Heart left ventricle (tissue), 16 donors: Measurements from ENCODE around the gene RBBP8. TPM values are rescaled to one million over a fixed set of nuclear protein-coding genes. Genes with fewer than 3 reads are reported as not detected.

Source experiments
- ATAC-seq, 4 donors: fragments of 200-7000 bp; cut with Tn5 transposase; one replicate each; pipeline ENCODE4 v1.9.1; 2020 to 2022; ENCODE audit warnings: moderate library complexity in 4 of 4, mild to moderate bottlenecking in 3 of 4, moderate number of reproducible peaks in 1 of 4
- DNase-seq, 5 donors: peaks; one replicate each; pipeline ENCODE4 v3.0.0-alpha.2; 2020
- H3K27ac ChIP-seq, 12 donors: fragments of 200-600 bp; sonication (generic) in 4 of 12; one replicate each; pipeline versions ENCODE4 v1.5.0 to v1.8.0; 2016 to 2022; ENCODE audit warnings: mild to moderate bottlenecking in 2 of 12
- H3K27me3 ChIP-seq, 9 donors: fragments of 200-600 bp; sonication (generic) in 2 of 9; one replicate each; pipeline versions ENCODE4 v1.5.1 to v1.8.0; 2016 to 2022; ENCODE audit warnings: mild to moderate bottlenecking in 3 of 9
- H3K36me3 ChIP-seq, 9 donors: fragments of 200-600 bp; sonication (generic) in 2 of 9; one replicate each; pipeline versions ENCODE4 v1.5.0 to v1.8.0; 2018 to 2022; ENCODE audit warnings: mild to moderate bottlenecking in 2 of 9
- H3K4me1 ChIP-seq, 12 donors: fragments of 200-600 bp; sonication (generic) in 4 of 12; one replicate each; pipeline versions ENCODE4 v1.5.0 to v1.8.0; 2016 to 2022; ENCODE audit warnings: mild to moderate bottlenecking in 3 of 12
- H3K4me3 ChIP-seq, 12 donors: fragments of 200-600 bp; sonication (generic) in 4 of 12; one replicate each; pipeline versions ENCODE4 v1.5.0 to v1.8.0; 2017 to 2022; ENCODE audit warnings: mild to moderate bottlenecking in 9 of 12, moderate library complexity in 4 of 12
- H3K9me3 ChIP-seq, 12 donors: fragments of 200-600 bp; sonication (generic) in 4 of 12; one replicate each; pipeline versions ENCODE4 v1.5.0 to v1.8.0; 2016 to 2022; ENCODE audit warnings: mild to moderate bottlenecking in 1 of 12
- CTCF ChIP-seq, 12 donors: fragments of 200-600 bp; sonication (generic) in 4 of 12; IDR thresholded peaks; one replicate each; pipeline versions ENCODE4 v1.5.0 to v1.8.0; 2018 to 2022; ENCODE audit warnings: antibody characterized with exemption in 12 of 12, mild to moderate bottlenecking in 5 of 12
- POLR2A ChIP-seq, 2 donors: fragments of 450-650 bp; IDR thresholded peaks; one replicate each; pipeline ENCODE4 v1.6.1; 2017; ENCODE audit warnings: antibody characterized with exemption in 2 of 2, mild to moderate bottlenecking in 2 of 2, moderate library complexity in 2 of 2
- WGBS, 4 donors: extraction: QIAGEN DNeasy Blood & Tissue Kit in 2 of 4; methylation state at CpG; one replicate each; pipeline versions ENCODE4 v1.1.5 to v1.1.7; 2013 to 2018; 5-methylcytosine and 5-hydroxymethylcytosine counted together
- intact Hi-C, 10 donors: fragments of 100-400 bp; cut with DNase I; formaldehyde crosslinking; loops; one replicate each; pipeline versions ENCODE4 v1.11.1 to v1.14.2; 2022
- polyA plus RNA-seq, 2 donors: library from polyadenylated mRNA; stranded (reverse); fragments of 200-250 nt; gene quantifications; one replicate each; pipeline ENCODE4 v1.2.3, GENCODE V29; 2013
- total RNA-seq, 9 donors: library from RNA; depleted of rRNA in 2 of 9; stranded (reverse); fragments of >200 nt in 2 of 9; fragmentation: NEBNext Ultra II Directional in 3 of 9; extraction: Animal tissue kit (Norgen Biotek cat#: 25700) in 3 of 9; gene quantifications; one replicate each; pipeline versions ENCODE4 v1.1.0 to v1.2.4, GENCODE V29; 2016 to 2023
- donor health status: ischemic (EF 13 %, LVEDD 7.1; RV severe dilation, severe dysfunction).
- donor health status: healthy with polysubstance abuse.
- donor health status: DM: no; HTN: yes; CAD: no.
- donor health status: DM: no; HTN: no; CAD: no.
- donor health status: ischemic (EF 25% LVEDD 6.9; RV normal size, moderate dysfunction).
- donor health status: ischemic (EF 25% LVEDD 5.7; RV mildly dilated, moderate dysfunction).
- donor health status: healthy.
- donor health status: DM: yes; HTN: yes; CAD: no.
- donor health status: ischemic (EF 35%, LVEDD 5.7; RV mildly dilated, moderate dysfunction).
- donor health status: nonischemic (EF 11% LVEDD 7.7; RV severe dilation, severe dysfunction).
- donor health status: DM: yes; HTN: yes; CAD: no.
- donor health status: PGD.
- donor health status: ischemic (EF 29% LVEDD 5.4; RV normal size, mild dysfunction).
- donor health status: nonischemic (EF 23%, LVEDD 6.1; RV moderate dilation, normal function).

The RBBP8 gene
- total and polyA plus RNA-seq, 11 donors = 5.1 to 12.2 (median 8.8) TPM

GRCh38 chr18:22936515-22936914 is 3.4 kb downstream of the RBBP8 start:
- WGBS, 4 donors = 86 to 94% (median 89%) methylated on average over 2 of the region's 2 CpGs
- no peaks in the 10 kb centered on the region for H3K9me3 ChIP-seq
- intact Hi-C loops = loop anchor here in 2 of 10 donors (10.0 kb wide), 2 partner anchors 48 to 478 kb away; no protein-coding TSS in a partner anchor
- ATAC-seq (no peak), DNase-seq (no peak)
- H3K27me3 ChIP-seq = no peaks in the 10 kb centered on the region
- H3K4me3 ChIP-seq = no peak overlapping the region
- peaks cover 0 to 18% (median 5%) of the 10 kb centered on the region in 12 donors for H3K4me1 ChIP-seq
- peaks cover 0 to 23% (median 0%) of the 10 kb centered on the region in 9 donors for H3K36me3 ChIP-seq
- no peak overlapping the region for H3K27ac ChIP-seq
- TF ChIP-seq CTCF (IDR thresholded peaks at IDR 0.05) (no peak), POLR2A (IDR thresholded peaks at IDR 0.05) (no peak)

- intact Hi-C loops = loop anchor here in 2 of 10 donors (10.0 kb wide), 2 partner anchors 45 to 475 kb away; no protein-coding TSS in a partner anchor
Measured at GRCh38 chr18:22939649-22940048, 6.5 kb downstream of the RBBP8 start.

GRCh38 chr18:22943847-22944246 is 10.7 kb downstream of the RBBP8 start:
- H3K27ac ChIP-seq = no peak overlapping the region
- TF ChIP-seq CTCF (IDR thresholded peaks at IDR 0.05) = no peak
- TF ChIP-seq POLR2A (IDR thresholded peaks at IDR 0.05) = no peak
- no peak overlapping the region for H3K4me3 ChIP-seq
- intact Hi-C loops = no loop called here
- no peaks in the 10 kb centered on the region for H3K27me3 ChIP-seq
- H3K9me3 ChIP-seq = no peaks in the 10 kb centered on the region
- peaks cover 0 to 21% (median 1%) of the 10 kb centered on the region in 9 donors for H3K36me3 ChIP-seq
- peaks cover 0 to 5% (median 0%) of the 10 kb centered on the region in 12 donors for H3K4me1 ChIP-seq
- WGBS, 4 donors = 85 to 94% (median 93%) methylated on average over 2 of the region's 2 CpGs
- no peak for DNase-seq
- no peak for ATAC-seq

More at GRCh38 chr18:22939649-22940048, 6.5 kb downstream of the RBBP8 start:
- no peak for ATAC-seq
- no peak for DNase-seq
- no peak overlapping the region for H3K27ac ChIP-seq
- no peaks in the 10 kb centered on the region for H3K9me3 ChIP-seq
- peaks cover 0 to 4% (median 0%) of the 10 kb centered on the region in 12 donors for H3K4me1 ChIP-seq
- H3K36me3 ChIP-seq = peaks cover 0 to 23% (median 0%) of the 10 kb centered on the region in 9 donors
- no peak overlapping the region for H3K4me3 ChIP-seq
- H3K27me3 ChIP-seq = no peaks in the 10 kb centered on the region
- no peak for TF ChIP-seq POLR2A (IDR thresholded peaks at IDR 0.05)
- no peak for TF ChIP-seq CTCF (IDR thresholded peaks at IDR 0.05)

- Histone ChIP-seq H3K9me3 (no peaks in the 10 kb centered on the region), H3K27me3 (no peaks in the 10 kb centered on the region), H3K27ac (no peak overlapping the region), H3K4me1 (peaks cover 0 to 5% (median 0%) of the 10 kb centered on the region in 12 donors), H3K4me3 (no peak overlapping the region), H3K36me3 (peaks cover 0 to 37% (median 17%) of the 10 kb centered on the region in 9 donors)
- ATAC-seq (no peak), DNase-seq (no peak)
- WGBS, 4 donors = 66 to 73% (median 70%) methylated on average over 2 of the region's 2 CpGs
- intact Hi-C loops = no loop called here
- TF ChIP-seq CTCF (IDR thresholded peaks at IDR 0.05) = no peak
- TF ChIP-seq POLR2A (IDR thresholded peaks at IDR 0.05) = no peak
Measured at GRCh38 chr18:22946217-22946616, 13.1 kb downstream of the RBBP8 start.
